AG10803 (cell line): Measurements from ENCODE around the gene CNTFR.

Source experiments
- DNase-seq: peaks from one replicate; pipeline ENCODE4 v3.0.0; 2010; ENCODE audit warnings: low read depth
- H3K4me3 ChIP-seq: 2 replicates; pipeline ENCODE4 v1.5.1; 2011; ENCODE audit warnings: mild to moderate bottlenecking, low read length, control low read depth
- TF ChIP-seq, protein P1 (sequence below): conservative IDR thresholded peaks from 2 replicates; pipeline ENCODE4 v1.5.1; 2011; ENCODE audit warnings: mild to moderate bottlenecking, low read length, control low read depth, inconsistent platforms

Gene CNTFR

DNA sequence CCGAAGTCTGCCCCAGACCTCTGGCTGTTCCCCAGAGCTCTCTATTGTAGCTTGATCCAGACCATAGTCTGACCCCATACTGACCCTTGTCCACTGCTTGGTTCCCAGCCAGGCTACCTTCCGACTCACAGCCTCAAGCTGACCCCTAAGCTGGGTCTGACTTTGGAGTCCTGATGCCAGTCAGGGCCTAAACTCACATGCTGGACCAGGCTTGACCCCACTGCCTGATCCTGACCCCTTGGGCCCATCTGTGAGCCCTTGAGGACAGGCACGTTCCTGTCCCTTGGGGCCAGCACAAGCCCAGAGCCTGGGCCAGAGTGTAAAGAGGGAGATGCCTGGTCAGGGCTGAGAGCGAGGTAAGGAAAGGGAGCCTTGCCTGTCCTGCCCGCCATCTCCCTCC is 34.0 kb downstream of the CNTFR start:
- TF ChIP-seq, protein P1, sequence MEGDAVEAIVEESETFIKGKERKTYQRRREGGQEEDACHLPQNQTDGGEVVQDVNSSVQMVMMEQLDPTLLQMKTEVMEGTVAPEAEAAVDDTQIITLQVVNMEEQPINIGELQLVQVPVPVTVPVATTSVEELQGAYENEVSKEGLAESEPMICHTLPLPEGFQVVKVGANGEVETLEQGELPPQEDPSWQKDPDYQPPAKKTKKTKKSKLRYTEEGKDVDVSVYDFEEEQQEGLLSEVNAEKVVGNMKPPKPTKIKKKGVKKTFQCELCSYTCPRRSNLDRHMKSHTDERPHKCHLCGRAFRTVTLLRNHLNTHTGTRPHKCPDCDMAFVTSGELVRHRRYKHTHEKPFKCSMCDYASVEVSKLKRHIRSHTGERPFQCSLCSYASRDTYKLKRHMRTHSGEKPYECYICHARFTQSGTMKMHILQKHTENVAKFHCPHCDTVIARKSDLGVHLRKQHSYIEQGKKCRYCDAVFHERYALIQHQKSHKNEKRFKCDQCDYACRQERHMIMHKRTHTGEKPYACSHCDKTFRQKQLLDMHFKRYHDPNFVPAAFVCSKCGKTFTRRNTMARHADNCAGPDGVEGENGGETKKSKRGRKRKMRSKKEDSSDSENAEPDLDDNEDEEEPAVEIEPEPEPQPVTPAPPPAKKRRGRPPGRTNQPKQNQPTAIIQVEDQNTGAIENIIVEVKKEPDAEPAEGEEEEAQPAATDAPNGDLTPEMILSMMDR, result no peak
- no peak overlapping the region for H3K4me3 ChIP-seq
- no peak for DNase-seq

DNA sequence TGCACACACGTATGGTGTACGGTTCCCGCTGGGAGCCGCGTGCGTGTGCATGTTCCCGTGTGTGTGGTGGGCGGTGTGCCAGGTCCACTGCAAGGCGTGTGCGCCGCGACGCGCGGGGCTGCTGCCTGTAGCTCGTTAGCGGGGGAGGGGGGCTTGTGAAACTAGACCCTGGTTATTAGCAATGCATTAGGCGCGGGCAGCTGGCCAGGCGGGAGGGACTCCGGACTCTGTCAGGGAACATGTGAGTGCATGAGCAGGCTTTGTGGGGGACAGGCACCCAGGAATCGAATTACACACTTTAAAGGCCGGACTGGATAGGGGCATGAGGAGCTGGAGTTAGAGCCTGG is 34.5 kb downstream of the CNTFR start:
- DNase-seq, result no peak
- TF ChIP-seq, protein P1, result no peak
- no peak overlapping the region for H3K4me3 ChIP-seq

DNA sequence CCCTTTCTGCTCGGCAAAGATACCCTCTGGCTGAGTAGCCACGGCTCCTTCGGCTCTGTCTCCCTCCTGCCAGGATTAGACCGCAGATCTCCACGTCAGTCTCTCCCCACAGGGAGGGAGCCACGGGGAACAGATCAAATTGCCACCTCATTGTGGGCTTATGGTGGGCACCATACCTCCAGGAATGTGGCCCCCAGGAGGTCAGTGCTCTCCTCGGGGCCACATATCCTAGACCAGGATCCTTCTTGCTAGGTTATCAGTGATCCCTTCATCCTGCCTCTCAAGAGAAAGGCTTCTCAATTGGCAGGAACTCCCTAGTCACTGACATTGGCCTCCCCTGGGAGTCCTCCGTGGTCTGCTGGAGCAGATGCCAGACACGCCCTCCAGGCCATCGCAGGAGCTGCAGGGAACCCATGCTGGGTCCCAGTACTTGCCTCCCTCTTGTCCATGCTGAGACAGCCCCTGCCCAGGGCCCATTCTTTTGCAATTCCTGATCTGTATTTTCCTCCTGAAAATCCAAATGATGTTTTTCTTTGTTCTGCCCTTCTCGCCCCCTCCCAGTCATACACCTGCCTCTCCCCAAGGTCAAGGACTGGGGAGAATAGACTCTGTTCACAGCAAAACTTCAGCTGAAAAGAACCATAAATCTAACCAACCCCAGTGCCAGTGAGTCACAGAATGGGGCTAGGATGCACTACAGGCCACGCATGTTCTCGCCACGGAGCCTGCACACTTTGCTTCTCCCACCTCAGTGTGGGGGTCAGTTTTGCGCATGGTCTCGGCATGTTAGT is 35.1 kb downstream of the CNTFR start:
- no peak overlapping the region for H3K4me3 ChIP-seq
- TF ChIP-seq, protein P1, result no peak
- no peak for DNase-seq

DNA sequence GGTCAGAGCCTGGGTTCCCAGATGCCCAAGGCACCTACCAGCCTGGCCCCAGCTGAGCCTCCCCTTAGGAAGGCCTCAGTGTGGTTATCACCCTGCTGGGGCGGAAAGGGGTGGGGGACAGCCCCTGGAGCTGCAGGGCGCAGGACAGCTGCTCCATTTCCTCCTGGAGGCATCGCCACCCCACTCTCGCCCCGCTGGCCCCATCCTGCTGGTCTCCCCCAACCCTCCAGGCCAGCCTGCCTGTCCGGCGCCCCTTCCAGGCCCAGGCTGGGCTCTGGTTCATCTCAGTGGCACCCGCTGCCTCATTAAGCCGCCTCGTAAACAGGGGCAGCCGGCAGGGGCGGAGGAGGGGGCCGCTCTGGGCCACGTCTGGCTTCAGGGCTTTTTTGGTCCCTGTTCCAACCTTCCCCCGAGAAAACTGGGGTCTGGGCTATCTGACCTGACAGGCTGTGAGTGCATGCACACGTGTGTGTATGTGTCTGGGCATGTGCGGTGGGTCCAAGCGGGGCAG is 36.0 kb downstream of the CNTFR start:
- TF ChIP-seq, protein P1, result no peak
- no peak overlapping the region for H3K4me3 ChIP-seq
- DNase-seq, result no peak

DNA sequence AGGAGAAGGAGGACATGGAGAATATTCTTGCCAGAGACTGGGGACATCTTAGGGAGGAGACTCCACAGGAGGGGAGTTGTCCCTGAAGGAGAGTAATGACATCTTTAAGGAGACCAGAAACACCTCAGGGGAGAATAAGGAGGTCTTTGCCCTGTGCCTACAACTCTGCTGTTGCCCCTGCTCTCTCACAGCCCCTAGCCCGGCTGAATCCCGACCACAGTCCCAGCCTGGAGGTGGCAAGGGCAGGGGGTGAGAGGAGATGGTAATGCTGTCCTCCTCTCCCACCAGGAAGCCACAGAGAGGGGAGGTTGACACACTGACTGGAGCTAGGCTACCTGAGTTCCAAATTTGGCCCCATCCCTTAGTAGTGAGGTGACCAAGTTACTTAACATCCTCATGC is 36.5 kb downstream of the CNTFR start:
- H3K4me3 ChIP-seq, result no peak overlapping the region
- no peak for DNase-seq
- TF ChIP-seq, protein P1, result no peak

DNA sequence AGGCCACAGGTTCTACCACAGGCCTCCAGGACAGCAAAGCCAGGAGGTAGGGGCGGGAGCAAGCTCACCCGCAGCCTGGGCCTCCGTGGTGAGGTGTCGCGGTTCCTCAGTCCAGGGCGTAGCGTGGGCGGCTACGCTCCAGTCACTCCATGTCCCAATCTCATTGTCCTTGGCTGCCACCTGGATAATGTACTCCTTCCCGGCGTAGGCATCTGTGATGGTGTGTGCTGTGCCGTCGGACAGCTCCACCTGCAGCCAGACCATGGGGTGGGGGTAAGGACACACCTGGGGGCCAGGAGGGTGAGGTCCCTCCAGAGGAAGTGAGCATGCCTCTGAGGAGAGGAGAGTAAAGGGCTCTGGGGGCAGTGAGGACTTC is 36.9 kb downstream of the CNTFR start:
- no peak overlapping the region for H3K4me3 ChIP-seq
- TF ChIP-seq, protein P1, result no peak
- no peak for DNase-seq

DNA sequence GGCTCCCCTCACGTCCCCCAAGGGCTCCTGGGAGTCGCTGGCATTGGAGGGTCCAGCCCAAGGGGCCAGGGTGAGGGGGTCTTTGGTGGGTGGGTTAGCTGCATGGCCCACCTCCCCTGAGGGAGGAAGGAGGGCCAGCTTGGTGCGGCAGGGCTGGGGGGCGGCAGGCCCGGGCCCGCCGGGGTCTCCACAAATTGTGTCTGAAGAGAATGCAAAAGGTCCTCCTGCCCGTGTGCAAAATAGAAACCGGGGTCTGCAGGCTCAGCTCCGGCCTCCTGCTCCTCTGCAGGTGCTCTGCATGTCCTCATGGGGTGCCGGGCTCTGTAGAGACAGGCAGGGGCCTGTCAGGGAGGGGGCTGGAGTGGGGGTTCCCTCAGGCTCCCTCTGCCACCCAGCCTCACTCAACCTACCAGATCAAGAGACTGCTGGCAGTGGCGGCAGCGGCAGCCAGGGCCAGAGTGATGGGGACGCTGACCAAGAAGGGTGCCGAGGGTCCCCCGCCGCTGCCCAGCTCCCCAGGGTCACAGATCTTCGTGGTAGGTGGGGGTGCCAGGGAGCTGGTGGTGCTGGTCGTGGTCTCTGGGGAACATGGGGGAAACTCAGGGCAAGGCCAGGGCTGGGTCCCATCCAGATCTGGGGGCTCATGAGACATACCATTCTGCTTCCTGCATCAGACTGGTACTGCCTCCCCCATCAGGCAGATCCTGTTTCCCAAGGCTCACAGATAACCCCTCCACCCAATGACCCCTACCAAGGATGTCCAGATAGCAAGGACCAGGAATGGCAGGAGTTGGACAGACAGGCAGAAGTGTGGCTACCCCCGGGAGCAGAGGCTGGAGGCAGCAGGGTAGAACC is 37.5 kb downstream of the CNTFR start:
- no peak for DNase-seq
- H3K4me3 ChIP-seq, result no peak overlapping the region
- TF ChIP-seq, protein P1, result no peak
